HPDE6-E6E7 (cell line): ENCODE results near the gene CD4.
"Not testable (repeated sequence)": the region's sequence is repeated elsewhere in the genome, so short reads cannot be mapped to it uniquely, and the experiment has no call there.

Experiments used
- DNase-seq: peaks from one replicate; pipeline ENCODE4 v3.0.0; 2011; ENCODE audit warnings: missing footprints; ENCODE audit errors: extremely low spot score

Gene CD4

DNA sequence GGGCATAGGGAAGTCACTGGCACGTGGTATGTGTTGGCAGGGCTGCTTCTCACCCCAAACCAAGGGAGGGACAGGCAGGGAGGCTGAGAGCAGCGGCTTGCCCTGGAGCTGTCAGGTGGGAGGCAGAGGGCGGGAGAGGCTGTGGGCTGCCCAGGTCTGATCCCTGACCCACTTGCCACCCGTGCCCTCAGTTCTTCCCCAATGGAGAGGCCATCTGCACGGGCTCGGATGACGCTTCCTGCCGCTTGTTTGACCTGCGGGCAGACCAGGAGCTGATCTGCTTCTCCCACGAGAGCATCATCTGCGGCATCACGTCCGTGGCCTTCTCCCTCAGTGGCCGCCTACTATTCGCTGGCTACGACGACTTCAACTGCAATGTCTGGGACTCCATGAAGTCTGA is 56.1 kb downstream of the CD4 start:
- no peak for DNase-seq

DNA sequence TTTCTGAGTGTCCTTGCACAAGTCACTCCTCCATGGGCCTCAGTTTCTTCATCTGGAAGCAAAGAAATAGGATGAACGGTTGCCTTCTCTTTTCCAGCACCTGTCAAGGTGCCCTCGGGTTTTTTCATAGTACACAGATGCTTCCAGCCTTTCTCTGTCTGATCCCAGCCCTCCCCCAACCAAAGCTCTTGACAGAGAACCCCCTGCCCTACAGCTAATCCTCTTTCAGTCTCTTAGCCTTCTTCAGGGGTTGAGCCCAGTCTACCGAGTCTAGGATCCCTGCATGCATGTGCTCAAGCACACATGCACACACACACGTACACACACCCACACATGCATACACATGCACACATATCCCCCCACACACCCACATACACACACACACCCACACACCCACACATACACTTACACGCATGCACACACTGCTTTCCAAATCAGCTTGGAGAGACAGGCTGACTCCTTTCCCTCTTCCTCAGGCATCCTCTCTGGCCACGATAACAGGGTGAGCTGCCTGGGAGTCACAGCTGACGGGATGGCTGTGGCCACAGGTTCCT is 57.1 kb downstream of the CD4 start:
- DNase-seq: no peak

DNA sequence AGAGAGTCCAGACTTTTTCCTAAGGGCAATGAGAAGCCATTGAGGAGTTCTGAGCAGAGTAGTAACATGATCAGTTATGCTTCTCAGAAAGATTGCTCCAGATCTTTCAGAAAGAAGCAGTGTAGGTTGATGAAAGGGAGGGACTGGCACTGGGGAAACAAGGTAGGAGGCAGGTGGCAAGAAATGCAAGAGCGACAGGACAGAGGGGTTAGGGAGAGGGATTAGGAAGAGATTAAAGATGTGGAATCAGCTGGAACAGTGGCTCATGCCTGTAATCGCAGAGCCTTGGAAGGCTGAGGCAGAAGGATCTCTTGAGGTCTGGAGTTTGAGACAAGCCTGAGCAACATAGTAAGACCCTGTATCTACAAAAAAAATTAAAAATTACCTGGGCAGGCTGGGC is 58.3 kb downstream of the CD4 start:
- no peak for DNase-seq

DNA sequence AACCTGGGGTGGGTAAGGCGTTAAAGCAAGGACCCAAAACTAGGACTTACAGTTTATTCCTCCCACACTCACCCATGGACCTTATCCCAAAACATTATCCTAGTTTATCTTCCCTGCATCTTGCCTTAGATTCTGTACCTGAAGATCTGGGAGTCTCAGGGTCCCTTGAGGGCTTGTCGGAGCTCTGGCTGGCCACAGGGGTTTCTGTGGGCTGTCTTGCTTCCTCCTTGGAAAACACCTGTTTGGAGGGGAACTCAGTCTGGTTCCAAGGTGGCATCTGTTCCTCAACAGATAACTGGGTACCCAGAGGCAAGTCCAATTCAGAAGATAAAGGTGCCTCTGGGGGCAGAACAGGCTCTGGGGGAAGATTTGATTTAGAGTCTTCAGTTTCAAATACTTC is 60.1 kb downstream of the CD4 start:
- DNase-seq: no peak

DNA sequence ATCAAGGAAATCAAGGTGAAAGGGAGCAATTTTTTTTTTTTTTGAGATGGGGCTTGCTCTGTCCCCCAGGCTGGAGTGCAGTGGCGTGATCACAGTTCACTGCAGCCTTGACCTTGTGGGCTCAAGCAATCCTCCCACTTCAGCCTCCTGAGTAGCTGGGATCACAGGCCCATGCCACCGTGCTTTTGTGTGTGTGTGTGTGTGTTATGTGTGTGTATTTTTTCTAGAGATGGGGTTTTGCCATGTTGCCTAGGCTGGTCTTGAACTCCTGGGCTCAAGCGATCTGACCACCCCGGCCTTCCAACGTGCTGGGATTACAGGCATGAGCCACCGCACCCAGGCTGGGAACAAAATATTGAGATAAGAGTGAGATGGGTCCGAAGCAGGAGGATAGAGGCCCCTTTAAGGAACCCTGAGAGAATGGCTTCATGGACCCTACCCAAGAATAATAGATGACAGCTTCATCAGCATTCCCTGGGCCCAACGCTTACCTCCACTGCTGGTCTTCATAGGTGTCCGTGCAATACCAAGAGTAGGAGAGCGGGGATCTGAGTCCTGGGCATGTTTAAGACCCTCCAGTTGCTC is 60.7 kb downstream of the CD4 start:
- no peak for DNase-seq

DNA sequence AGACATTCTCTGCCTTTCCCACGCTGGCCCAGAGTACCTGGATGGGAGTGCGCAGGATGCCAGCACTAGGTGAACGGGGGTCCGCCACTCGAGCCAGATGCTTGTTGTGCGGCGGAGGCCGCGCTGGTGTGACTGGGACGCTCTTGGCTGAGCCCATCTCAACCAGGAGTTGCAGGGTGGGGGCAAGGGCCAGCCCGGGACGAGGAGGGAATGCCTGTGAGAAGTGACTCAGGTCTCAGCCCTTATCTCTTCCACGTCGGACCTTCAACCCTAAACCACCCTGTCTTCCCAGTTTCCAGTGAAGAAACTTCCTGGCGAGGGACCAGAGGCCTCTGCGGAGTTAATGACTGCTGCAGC is 61.4 kb downstream of the CD4 start:
- peak; percentile 14 for DNase-seq

DNA sequence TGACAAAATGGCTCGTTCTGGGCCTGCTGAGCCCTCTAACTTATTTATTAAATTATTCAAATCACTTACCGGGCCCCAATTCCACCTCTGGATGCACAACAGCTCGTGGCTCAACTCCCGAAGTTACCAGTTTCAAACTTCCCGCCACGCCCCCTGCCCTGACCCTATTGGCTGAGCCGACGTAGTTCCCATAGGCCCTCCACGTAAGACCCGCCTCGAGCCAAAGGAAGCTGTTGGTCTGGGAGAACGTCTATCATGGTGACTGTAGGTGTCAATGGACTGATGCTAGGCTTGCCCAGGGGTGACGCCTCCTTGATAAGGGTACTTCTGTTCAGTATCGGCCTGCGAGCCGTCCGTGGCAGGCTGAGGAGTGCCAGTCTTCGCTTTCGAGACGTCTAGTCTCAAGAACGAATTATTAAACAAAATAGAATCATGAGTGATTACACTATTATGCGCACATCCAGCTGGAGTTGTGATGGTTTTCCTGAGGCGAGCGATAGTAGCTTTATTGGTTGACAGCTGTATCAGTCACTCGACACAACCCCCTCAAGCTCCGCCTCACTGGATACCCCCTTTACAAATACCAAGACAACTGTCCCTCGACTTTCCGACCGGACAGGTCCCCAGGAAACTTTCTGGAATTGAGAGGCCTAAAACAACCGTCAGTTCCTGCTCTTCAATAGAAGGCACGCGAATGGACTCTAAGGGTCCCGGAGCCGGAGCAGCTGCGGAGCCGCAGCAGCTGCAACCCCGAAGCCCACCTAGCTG is 62.0 kb downstream of the CD4 start, which contains the start of gene CDCA3:
Gene CDCA3 (minus strand): TSS at position 134 of the 768 bp plus-strand sequence. CDS start 334 bp downstream, outside the sequence.
- DNase-seq: peak; percentile 100

DNA sequence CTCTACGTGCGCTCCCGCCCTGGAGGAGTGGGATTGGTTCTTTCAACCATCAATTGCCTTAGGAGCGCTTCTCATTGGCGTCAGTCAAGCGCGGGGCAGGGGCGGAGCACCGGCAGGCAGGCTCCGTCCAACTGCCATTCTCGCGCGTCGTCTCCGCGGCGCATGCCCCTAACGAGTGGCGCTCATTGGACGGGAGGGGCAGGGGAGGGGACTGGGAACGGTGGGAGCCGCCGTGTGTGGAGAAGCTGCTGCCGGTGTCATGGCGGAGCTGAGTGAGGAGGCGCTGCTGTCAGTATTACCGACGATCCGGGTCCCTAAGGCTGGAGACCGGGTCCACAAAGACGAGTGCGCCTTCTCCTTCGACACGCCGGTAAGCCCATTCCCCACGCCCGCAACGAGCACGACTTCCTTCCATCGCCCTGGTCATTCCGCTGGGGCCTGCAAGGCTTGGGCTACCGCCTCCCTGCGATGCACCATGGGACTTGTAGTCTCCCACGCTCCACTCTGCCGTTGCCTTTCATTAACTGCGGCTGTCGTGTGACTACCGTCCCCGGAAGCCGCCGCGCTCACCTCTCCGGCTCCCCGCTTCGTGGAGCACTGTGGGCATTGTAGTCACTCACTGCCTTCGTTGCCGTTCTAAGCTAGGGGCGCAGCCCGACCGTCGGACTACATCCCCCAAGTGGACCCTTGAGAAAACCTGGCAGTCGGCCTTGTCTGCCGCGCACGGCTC is 62.8 kb downstream of the CD4 start, which contains the start of gene USP5:
Gene USP5 (plus strand): TSS at position 230 of the 730 bp plus-strand sequence. CDS start 30 bp downstream, at position 260.
- DNase-seq: peak; percentile 96

DNA sequence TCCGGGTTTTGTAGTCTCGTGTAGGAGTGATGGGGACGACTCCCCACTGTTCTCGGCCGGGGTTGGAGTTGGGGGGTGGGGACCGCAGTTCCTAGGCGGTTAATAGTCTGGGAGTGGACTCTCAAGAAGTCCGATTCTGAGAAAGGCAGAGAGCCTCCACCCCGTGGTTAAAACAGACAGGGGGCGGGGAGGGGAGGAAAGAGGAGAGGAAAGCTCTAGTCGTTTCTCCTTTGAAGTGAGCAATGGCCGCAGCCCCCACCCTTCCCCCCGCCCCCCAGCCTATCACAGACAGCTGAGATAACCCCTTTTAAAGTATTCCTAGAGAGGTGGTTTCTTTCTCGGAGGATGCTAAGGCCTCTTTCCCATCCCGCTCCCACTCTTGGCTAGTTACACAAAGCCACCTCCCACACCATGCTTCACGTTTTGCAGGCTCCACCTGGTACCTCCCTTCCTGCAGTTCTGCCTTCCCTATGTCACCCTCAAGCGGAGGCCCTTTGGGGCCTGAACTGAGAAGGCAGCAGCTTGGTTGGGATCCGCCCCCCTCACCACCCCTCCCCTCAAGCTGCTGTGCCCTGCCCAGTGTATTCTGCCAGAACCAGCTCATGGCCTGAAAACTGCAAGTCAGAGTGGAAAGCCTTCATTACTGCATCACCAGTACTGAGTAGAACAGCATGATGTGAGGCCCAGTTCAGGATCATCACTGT is 63.5 kb downstream of the CD4 start:
- DNase-seq: peak; percentile 62

DNA sequence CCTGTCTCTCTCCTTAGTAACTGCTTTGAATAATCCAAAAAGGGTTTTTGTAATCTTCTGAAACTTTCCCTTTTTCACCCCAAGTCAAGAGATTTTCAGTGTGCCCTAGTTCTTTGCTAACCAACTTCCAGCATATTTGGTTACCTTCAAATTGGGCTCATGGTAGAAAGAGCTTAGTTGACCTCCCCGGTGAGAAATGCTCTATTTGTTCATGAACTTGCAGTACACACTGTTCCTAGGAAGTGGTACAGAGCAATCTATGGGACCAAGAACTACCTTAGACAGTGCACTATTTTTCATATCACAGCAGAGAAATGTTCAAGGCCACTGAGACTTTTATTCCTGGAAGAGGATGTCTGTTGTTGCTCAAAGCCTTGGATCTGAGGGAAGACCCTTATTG is 64.3 kb downstream of the CD4 start:
- no peak for DNase-seq

DNA sequence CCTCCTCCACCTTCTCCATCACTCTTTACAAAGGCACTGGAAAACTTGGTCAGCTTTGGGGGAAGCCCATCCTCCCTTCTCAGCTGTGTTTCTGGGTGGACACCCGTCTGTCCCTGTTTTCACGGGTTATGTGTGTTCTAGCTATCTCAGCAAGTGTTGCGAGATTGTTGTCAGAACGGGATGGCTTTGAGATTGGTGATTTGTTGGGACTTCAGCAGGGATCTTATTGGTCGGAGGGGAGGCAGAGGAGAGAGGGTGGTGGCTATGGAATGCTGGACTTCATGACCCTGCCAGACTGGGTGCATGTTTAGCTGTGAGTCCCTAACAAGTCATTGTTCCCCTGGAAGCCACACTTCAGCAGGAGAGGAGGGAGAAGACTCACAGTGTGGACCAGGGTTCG is 64.7 kb downstream of the CD4 start:
- DNase-seq: no peak

DNA sequence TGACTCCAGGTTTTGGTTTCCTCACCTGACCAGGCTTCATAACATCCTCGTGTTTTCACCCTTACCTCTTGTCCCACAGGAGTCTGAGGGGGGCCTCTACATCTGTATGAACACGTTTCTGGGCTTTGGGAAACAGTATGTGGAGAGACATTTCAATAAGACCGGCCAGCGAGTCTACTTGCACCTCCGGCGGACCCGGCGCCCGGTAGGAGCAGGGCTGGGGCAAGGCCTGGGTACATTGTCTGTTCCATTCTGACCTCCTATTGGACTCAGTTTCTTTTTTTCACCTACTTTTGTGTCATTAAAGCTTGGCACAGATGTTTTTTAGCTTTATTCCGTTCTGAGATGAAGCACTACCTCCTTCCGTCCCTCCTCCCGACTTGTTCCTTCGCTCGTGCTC is 66.0 kb downstream of the CD4 start:
- DNase-seq: no peak

DNA sequence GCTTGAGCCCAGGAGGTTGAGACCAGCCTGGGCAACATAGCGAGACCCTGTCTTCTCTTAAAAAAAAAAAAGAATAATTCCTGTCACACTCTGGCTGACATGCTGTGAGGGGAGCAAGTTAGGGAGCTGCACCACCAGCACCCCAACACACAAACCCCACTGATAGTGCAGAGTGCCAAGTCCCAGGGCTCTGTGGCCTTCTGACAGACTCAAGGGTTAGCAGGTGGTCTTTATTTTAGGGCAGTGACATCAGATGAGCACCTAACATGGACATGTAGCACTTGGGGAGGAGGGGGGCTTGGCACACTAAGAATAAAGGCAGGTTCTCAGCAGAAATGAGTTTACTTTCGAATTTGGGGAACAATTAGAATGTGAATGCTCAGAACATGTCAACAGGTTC is 69.5 kb downstream of the CD4 start:
- no peak for DNase-seq

DNA sequence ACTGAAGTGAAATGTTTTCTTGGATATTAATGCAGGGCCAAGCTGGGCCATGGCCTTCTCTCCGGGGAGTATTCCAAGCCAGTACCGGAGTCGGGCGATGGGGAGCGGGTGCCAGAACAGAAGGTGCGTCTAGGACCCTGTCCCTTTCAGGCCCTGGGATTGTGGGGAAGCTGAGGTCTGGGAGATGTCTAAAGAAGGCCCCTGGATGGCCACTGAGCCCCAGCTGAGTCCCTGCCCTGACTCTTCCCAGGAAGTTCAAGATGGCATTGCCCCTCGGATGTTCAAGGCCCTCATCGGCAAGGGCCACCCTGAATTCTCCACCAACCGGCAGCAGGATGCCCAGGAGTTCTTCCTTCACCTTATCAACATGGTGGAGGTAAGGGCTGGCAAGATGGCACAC is 70.8 kb downstream of the CD4 start:
- DNase-seq: no peak

DNA sequence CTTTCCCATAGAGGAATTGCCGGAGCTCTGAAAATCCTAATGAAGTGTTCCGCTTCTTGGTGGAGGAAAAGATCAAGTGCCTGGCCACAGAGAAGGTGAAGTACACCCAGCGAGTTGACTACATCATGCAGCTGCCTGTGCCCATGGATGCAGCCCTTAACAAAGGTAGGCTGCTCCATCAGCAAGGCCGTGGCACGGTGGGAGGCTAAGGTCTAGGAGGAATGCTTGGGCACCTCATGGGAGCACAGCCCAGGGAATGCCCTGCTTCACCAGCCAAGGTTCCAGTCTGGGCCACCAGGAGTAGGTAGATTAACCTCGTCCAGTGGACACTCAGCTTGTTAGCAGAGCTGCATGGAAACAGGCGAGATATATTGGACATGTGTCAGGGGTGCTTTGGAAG is 71.6 kb downstream of the CD4 start:
- DNase-seq: no peak

DNA sequence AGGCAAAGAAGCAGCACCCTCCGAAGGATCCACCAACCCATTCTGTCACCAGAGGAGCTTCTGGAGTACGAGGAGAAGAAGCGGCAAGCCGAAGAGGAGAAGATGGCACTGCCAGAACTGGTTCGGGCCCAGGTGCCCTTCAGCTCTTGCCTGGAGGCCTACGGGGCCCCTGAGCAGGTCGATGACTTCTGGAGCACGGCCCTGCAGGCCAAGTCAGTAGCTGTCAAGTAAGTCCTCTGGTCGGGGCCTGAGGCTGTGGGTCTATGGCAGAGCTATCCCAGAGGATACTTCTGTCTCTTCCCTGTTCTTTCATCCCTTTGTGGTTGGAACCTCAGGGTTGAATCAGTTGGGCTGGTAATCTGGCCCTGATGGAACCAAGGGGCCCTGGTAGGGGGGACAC is 72.1 kb downstream of the CD4 start:
- no peak for DNase-seq

DNA sequence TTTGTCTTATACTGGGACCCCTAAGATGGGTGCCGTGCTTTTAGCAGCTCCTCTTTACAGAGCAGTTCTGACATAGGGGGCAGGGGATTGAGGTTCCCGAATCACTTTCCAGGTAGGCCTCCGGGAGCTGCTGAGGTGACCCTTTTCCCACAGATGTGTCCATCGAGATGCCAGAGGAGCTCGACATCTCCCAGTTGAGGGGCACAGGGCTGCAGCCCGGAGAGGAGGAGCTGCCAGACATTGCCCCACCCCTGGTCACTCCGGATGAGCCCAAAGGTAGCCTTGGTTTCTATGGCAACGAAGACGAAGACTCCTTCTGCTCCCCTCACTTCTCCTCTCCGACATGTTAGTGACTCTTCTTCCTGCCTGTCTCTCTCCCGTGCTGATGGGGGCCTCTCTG is 73.7 kb downstream of the CD4 start:
- no peak for DNase-seq

DNA sequence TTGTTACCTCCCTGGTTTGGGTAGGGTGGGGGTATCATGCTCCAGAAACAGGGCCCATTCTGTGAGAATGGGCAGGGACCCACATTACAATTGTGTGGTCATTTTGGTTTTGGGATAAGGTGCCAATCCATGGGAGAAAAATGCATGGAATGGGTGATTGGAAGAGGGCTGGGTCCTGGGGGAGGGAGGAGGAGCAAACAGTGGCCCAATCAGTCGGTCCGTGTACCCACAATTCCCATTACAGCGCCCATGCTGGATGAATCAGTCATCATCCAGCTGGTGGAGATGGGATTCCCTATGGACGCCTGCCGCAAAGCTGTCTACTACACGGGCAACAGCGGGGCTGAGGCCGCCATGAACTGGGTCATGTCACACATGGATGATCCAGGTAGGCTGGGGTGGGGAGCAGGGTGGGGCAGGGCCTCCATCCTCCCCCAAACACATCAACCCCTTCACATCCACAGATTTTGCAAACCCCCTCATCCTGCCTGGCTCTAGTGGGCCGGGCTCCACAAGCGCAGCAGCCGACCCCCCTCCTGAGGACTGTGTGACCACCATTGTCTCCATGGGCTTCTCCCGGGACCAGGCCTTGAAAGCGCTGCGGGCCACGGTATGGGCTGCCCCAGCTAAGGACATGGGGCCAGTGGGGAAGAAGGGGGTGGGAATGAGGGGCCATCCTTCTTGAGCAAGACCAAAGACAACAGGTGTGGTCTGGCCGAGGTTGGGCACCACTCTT is 74.4 kb downstream of the CD4 start:
- DNase-seq: no peak

DNA sequence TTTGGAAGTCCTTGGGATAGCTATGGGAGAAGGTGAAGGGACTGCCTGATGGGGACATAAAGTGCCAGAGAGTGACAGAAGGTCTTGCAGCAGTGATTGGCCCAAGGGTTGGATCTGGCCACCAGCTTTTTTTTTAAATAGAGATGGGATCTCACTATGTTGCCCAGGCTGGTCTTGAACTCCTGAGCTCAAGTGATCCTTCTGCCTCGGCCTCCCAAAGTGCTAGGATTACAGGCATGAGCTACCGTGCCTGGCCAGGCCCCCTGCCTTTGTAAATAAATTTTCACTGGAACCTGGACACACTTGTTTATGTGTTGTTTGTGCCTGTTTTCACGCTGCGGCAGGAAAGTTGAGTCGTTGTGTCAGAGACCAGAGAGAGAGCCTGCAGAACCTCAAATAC is 76.0 kb downstream of the CD4 start:
- DNase-seq: not testable (repeated sequence)

DNA sequence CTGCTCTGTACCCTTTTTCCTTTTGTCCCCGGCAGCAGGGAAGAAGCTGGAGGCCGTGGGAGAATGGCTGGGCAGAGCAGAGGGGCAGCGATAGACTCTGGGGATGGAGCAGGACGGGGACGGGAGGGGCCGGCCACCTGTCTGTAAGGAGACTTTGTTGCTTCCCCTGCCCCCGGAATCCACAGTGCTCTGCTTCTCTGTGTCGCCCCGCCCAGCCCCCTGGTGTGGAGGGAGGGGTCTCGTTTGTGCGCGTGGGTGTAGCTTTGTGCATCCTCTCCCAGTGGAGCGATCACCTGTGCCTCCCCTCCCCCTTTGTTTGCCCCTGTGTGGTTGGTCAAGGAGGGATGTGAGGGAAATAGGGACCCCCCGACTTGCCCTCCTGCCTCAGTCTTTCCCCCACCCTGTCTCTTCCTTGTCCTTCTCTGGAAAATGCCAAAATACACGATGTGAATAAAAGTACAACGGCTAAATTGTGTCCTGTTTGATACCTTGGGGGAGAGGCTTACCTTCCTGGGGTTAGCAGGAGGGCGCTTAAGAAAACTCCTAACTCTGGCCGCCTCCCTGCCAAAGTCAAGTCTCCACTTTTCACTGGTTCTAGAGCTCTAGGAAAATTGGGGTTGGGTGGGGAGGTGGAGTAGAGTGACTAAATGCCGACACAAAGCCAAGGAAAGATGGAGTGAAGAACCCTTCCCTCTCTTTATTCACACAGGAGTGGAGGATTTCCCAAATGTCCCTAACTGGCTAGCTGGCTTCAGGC is 77.0 kb downstream of the CD4 start:
- DNase-seq: no peak
